ENCODE results near the gene SNX17.
"Not testable (repeated sequence)": the region's sequence is repeated elsewhere in the genome, so short reads cannot be mapped to it uniquely, and the experiment has no call there.

SNX17 gene

GRCh38 chr2:27353386-27353761, 17.0 kb upstream of the SNX17 start:
- peaks cover 23% of the 10 kb centered on the region for H3K36me3 Mint-ChIP-seq (ENCODE audit: insufficient read depth)
- H3K27me3 Mint-ChIP-seq; H3K9me3 Mint-ChIP-seq; ATAC-seq (replicated peaks); DNase-seq; H3K4me3 Mint-ChIP-seq: not testable (repeated sequence)
- peak overlapping the region in 1 of 2 donors; percentile 26 for H3K27ac Mint-ChIP-seq
- H3K4me1 Mint-ChIP-seq (ENCODE audit: low read depth in 2 of 2) = peaks cover 29 to 55% of the 10 kb centered on the region in 2 donors

- Mint-ChIP-seq H3K27ac (peak overlapping the region in 1 of 2 donors; percentile 26), H3K4me3 (peak overlapping the region in 1 of 2 donors; percentile 33), H3K36me3 (ENCODE audit: insufficient read depth) (peaks cover 22% of the 10 kb centered on the region), H3K4me1 (ENCODE audit: low read depth in 2 of 2) (peaks cover 33 to 59% of the 10 kb centered on the region in 2 donors), H3K27me3 (no peaks in the 10 kb centered on the region), H3K9me3 (no peaks in the 10 kb centered on the region)
- DNase-seq = no peak
- no peak for ATAC-seq (replicated peaks)
These were observed 16.4 kb upstream of the SNX17 start for GRCh38 chr2:27353762-27354596.

- Mint-ChIP-seq H3K36me3 (ENCODE audit: insufficient read depth) (peaks cover 18% of the 10 kb centered on the region), H3K9me3 (no peaks in the 10 kb centered on the region), H3K4me1 (ENCODE audit: low read depth in 2 of 2) (peaks cover 33 to 59% of the 10 kb centered on the region in 2 donors), H3K4me3 (peak overlapping the region in 1 of 2 donors; percentile 33), H3K27me3 (no peaks in the 10 kb centered on the region), H3K27ac (peak overlapping the region in 1 of 2 donors; percentile 26)
- ATAC-seq (replicated peaks) (no peak), DNase-seq (no peak)
These were observed 15.9 kb upstream of the SNX17 start for GRCh38 chr2:27354597-27354927.

- Mint-ChIP-seq H3K4me1 (ENCODE audit: low read depth in 2 of 2) (peaks cover 30 to 55% of the 10 kb centered on the region in 2 donors), H3K27ac (peak overlapping the region; percentile 98 to 99), H3K4me3 (peak overlapping the region; percentile 95 to 98), H3K27me3 (no peaks in the 10 kb centered on the region), H3K36me3 (ENCODE audit: insufficient read depth) (peaks cover 25% of the 10 kb centered on the region), H3K9me3 (no peaks in the 10 kb centered on the region)
- ATAC-seq (replicated peaks) = peak; percentile 25
- DNase-seq = peak in 1 of 3 experiments; percentile 25
These were observed 14.4 kb upstream of the SNX17 start for GRCh38 chr2:27356056-27356381.

- H3K4me3 Mint-ChIP-seq = peak within 1 kb of the TSS; percentile 95 to 98
- peaks cover 30 to 52% of the 10 kb centered on the region in 2 donors for H3K4me1 Mint-ChIP-seq (ENCODE audit: low read depth in 2 of 2)
- H3K27ac Mint-ChIP-seq = peak within 1 kb of the TSS; percentile 98 to 99
- peaks cover 26% of the 10 kb centered on the region for H3K36me3 Mint-ChIP-seq (ENCODE audit: insufficient read depth)
- DNase-seq (peak; percentile 90 to 93 (median 92)), ATAC-seq (replicated peaks) (peak; percentile 79)
- H3K27me3 Mint-ChIP-seq = no peaks in the 10 kb centered on the region
- no peaks in the 10 kb centered on the region for H3K9me3 Mint-ChIP-seq
These were observed 13.8 kb upstream of the SNX17 start, which contains the start of gene GTF3C2 for GRCh38 chr2:27356382-27357181. Gene GTF3C2 (minus strand): TSS chr2:27356764. CDS start chr2:27343554, 13,210 bp downstream.

GRCh38 chr2:27362678-27363420, 7.6 kb upstream of the SNX17 start:
- peaks cover 39% of the 10 kb centered on the region for H3K36me3 Mint-ChIP-seq (ENCODE audit: insufficient read depth)
- H3K9me3 Mint-ChIP-seq = no peaks in the 10 kb centered on the region
- no peak overlapping the region for H3K4me3 Mint-ChIP-seq
- ATAC-seq (replicated peaks) (no peak), DNase-seq (no peak)
- peak overlapping the region in 1 of 2 donors; percentile 5 for H3K27ac Mint-ChIP-seq
- H3K27me3 Mint-ChIP-seq = no peaks in the 10 kb centered on the region
- peaks cover 8 to 10% of the 10 kb centered on the region in 2 donors for H3K4me1 Mint-ChIP-seq (ENCODE audit: low read depth in 2 of 2)

- Mint-ChIP-seq H3K4me1 (ENCODE audit: low read depth in 2 of 2) (peaks cover 3 to 4% of the 10 kb centered on the region in 2 donors), H3K27me3 (no peaks in the 10 kb centered on the region), H3K9me3 (no peaks in the 10 kb centered on the region), H3K4me3 (no peak overlapping the region), H3K27ac (no peak overlapping the region), H3K36me3 (ENCODE audit: insufficient read depth) (peaks cover 41% of the 10 kb centered on the region)
- DNase-seq (no peak), ATAC-seq (replicated peaks) (no peak)
These were observed 6.5 kb upstream of the SNX17 start for GRCh38 chr2:27363933-27364332.

- DNase-seq (no peak), ATAC-seq (replicated peaks) (no peak)
- peaks cover 58% of the 10 kb centered on the region for H3K36me3 Mint-ChIP-seq (ENCODE audit: insufficient read depth)
- H3K4me1 Mint-ChIP-seq (ENCODE audit: low read depth in 2 of 2) = peaks cover 29 to 35% of the 10 kb centered on the region in 2 donors
- H3K27ac Mint-ChIP-seq = peak overlapping the region; percentile 93 to 95
- no peaks in the 10 kb centered on the region for H3K27me3 Mint-ChIP-seq
- no peaks in the 10 kb centered on the region for H3K9me3 Mint-ChIP-seq
- H3K4me3 Mint-ChIP-seq = peak overlapping the region; percentile 85 to 96
These were observed 868 bp upstream of the SNX17 start for GRCh38 chr2:27369471-27370025.

GRCh38 chr2:27370816-27371620, 602 bp downstream of the SNX17 start:
- Mint-ChIP-seq H3K27ac (peak overlapping the region; percentile 93 to 95), H3K27me3 (no peaks in the 10 kb centered on the region), H3K36me3 (ENCODE audit: insufficient read depth) (peaks cover 60% of the 10 kb centered on the region), H3K4me1 (ENCODE audit: low read depth in 2 of 2) (peaks cover 30 to 35% of the 10 kb centered on the region in 2 donors), H3K4me3 (peak overlapping the region; percentile 85 to 96), H3K9me3 (no peaks in the 10 kb centered on the region)
- ATAC-seq (replicated peaks) (peak; percentile 3), DNase-seq (peak in 2 of 3 experiments; percentile 6 to 35)

GRCh38 chr2:27372937-27373336, 2.5 kb downstream of the SNX17 start:
- Mint-ChIP-seq H3K4me3 (no peak overlapping the region), H3K4me1 (ENCODE audit: low read depth in 2 of 2) (peaks cover 34 to 35% of the 10 kb centered on the region in 2 donors), H3K27me3 (no peaks in the 10 kb centered on the region), H3K27ac (peak overlapping the region in 1 of 2 donors; percentile 95), H3K36me3 (ENCODE audit: insufficient read depth) (peaks cover 57% of the 10 kb centered on the region), H3K9me3 (no peaks in the 10 kb centered on the region)
- DNase-seq (no peak), ATAC-seq (replicated peaks) (no peak)

- H3K27ac Mint-ChIP-seq = peak overlapping the region in 1 of 2 donors; percentile 12
- no peaks in the 10 kb centered on the region for H3K27me3 Mint-ChIP-seq
- DNase-seq (no peak), ATAC-seq (replicated peaks) (no peak)
- H3K36me3 Mint-ChIP-seq (ENCODE audit: insufficient read depth) = peaks cover 62% of the 10 kb centered on the region
- H3K9me3 Mint-ChIP-seq = no peaks in the 10 kb centered on the region
- H3K4me3 Mint-ChIP-seq = no peak overlapping the region
- H3K4me1 Mint-ChIP-seq (ENCODE audit: low read depth in 2 of 2) = peaks cover 32 to 34% of the 10 kb centered on the region in 2 donors
These were observed 3.2 kb downstream of the SNX17 start for GRCh38 chr2:27373567-27373966.

- H3K27ac Mint-ChIP-seq = peak overlapping the region in 1 of 2 donors; percentile 68
These were observed 5.2 kb downstream of the SNX17 start for GRCh38 chr2:27375513-27376099.

More at GRCh38 chr2:27375513-27376099, 5.2 kb downstream of the SNX17 start:
- no peak for DNase-seq
- no peaks in the 10 kb centered on the region for H3K9me3 Mint-ChIP-seq
- H3K36me3 Mint-ChIP-seq (ENCODE audit: insufficient read depth) = peaks cover 71% of the 10 kb centered on the region
- peaks cover 34% of the 10 kb centered on the region in 2 donors for H3K4me1 Mint-ChIP-seq (ENCODE audit: low read depth in 2 of 2)
- H3K27me3 Mint-ChIP-seq = no peaks in the 10 kb centered on the region
- no peak overlapping the region for H3K4me3 Mint-ChIP-seq
- ATAC-seq (replicated peaks) = no peak

All from effector memory CD8-positive, alpha-beta T cell (primary cell).